ENCODE data around the gene DDR1.

DNA sequence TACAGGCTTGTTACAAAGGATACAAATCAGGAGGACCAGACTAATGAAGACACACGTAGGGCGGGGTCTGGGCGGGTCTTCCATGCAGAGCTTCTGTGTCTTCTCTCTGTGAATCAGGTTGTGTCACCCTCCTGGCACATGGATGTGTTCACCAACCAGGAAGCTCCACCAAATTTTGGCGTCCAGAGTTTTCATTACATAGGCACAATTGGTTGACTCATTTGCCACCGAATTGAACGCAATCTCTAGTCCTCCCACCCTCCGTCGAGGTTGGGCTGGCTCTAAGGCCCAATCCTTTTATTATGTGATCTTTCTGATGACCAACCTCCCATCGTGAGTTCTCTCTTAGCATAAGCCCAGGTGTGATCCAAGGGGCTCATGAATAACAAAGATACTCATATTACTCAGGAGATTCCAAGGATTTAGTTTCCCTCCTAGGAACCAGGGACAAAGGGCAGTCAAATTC lies 36.3 kb upstream of the DDR1 start:
- TF ChIP-seq, protein P1, sequence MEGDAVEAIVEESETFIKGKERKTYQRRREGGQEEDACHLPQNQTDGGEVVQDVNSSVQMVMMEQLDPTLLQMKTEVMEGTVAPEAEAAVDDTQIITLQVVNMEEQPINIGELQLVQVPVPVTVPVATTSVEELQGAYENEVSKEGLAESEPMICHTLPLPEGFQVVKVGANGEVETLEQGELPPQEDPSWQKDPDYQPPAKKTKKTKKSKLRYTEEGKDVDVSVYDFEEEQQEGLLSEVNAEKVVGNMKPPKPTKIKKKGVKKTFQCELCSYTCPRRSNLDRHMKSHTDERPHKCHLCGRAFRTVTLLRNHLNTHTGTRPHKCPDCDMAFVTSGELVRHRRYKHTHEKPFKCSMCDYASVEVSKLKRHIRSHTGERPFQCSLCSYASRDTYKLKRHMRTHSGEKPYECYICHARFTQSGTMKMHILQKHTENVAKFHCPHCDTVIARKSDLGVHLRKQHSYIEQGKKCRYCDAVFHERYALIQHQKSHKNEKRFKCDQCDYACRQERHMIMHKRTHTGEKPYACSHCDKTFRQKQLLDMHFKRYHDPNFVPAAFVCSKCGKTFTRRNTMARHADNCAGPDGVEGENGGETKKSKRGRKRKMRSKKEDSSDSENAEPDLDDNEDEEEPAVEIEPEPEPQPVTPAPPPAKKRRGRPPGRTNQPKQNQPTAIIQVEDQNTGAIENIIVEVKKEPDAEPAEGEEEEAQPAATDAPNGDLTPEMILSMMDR (IDR thresholded peaks at IDR 0.05): no peak
- TF ChIP-seq POLR2AphosphoS5 (IDR thresholded peaks at IDR 0.05; ENCODE audit: low read depth, low read length) (no peak), TCF7L2 (IDR thresholded peaks at IDR 0.05; ENCODE audit: low read depth, low read length) (no peak)
- TF ChIP-seq, protein P2, sequence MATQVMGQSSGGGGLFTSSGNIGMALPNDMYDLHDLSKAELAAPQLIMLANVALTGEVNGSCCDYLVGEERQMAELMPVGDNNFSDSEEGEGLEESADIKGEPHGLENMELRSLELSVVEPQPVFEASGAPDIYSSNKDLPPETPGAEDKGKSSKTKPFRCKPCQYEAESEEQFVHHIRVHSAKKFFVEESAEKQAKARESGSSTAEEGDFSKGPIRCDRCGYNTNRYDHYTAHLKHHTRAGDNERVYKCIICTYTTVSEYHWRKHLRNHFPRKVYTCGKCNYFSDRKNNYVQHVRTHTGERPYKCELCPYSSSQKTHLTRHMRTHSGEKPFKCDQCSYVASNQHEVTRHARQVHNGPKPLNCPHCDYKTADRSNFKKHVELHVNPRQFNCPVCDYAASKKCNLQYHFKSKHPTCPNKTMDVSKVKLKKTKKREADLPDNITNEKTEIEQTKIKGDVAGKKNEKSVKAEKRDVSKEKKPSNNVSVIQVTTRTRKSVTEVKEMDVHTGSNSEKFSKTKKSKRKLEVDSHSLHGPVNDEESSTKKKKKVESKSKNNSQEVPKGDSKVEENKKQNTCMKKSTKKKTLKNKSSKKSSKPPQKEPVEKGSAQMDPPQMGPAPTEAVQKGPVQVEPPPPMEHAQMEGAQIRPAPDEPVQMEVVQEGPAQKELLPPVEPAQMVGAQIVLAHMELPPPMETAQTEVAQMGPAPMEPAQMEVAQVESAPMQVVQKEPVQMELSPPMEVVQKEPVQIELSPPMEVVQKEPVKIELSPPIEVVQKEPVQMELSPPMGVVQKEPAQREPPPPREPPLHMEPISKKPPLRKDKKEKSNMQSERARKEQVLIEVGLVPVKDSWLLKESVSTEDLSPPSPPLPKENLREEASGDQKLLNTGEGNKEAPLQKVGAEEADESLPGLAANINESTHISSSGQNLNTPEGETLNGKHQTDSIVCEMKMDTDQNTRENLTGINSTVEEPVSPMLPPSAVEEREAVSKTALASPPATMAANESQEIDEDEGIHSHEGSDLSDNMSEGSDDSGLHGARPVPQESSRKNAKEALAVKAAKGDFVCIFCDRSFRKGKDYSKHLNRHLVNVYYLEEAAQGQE (IDR thresholded peaks at IDR 0.05; ENCODE audit: insufficient read depth in 1 of 2, low read depth in 2 of 2, low read length in 1 of 2): no peak

Data from Panc1 (cell line).